ENCODE measurements around the gene NCL. TPM values are rescaled to one million over a fixed set of nuclear protein-coding genes. Genes with fewer than 3 reads are reported as not detected.

Gene NCL
- total RNA-seq, 2 donors from 2014 or later: 774 to 785 TPM

DNA sequence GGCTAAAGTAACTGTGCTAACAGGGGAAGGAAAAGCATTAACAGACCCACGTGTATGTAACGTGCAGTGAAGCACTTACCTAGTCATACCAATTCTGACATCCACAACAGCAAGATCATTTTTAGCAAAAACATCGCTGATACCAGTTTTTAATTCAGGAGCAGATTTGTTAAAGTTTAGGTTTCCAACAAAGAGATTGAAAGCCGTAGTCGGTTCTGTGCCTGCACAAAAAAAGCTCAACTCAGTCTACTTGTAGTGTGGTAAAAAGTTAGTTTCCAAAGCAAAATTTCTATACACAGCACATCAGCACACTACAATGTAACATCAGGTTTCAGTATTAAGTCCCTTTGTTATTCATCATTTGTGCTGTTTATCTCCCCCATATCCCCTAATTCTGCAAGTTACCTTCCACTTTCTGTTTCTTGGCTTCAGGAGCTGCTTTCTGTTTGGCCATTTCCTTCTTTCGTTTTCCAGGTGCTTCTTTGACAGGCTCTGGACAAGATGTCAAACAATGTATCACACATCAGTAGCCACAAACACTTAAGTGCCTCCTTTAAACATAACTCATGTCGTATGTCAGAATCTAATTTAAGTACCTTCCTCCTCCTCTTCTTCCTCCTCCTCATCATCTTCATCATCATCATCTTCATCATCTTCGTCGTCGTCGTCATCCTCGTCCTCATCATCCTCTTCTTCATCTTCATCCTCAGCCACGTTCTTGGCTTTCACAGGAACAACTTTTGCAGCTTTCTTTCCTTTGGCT, 4.0 kb downstream of the NCL start:
- Histone ChIP-seq H3K36me3 (ENCODE audit: control insufficient read depth, insufficient read depth, low read length) (peaks cover 83% of the 10 kb centered on the region), H3K4me3 (ENCODE audit: low read length) (no peak overlapping the region), H3K9ac (ENCODE audit: extremely low read depth, low read length, poor library complexity, severe bottlenecking) (no peak overlapping the region), H3K9me3 (ENCODE audit: control insufficient read depth, low read length) (no peaks in the 10 kb centered on the region), H3K27me3 (ENCODE audit: control insufficient read depth, insufficient read depth, low read length, poor library complexity, severe bottlenecking) (no peaks in the 10 kb centered on the region), H3K27ac (ENCODE audit: low read depth, low read length) (no peak overlapping the region), H3K4me1 (ENCODE audit: control insufficient read depth, insufficient read depth, low read length) (peaks cover 2% of the 10 kb centered on the region)
- TF ChIP-seq, protein P1, sequence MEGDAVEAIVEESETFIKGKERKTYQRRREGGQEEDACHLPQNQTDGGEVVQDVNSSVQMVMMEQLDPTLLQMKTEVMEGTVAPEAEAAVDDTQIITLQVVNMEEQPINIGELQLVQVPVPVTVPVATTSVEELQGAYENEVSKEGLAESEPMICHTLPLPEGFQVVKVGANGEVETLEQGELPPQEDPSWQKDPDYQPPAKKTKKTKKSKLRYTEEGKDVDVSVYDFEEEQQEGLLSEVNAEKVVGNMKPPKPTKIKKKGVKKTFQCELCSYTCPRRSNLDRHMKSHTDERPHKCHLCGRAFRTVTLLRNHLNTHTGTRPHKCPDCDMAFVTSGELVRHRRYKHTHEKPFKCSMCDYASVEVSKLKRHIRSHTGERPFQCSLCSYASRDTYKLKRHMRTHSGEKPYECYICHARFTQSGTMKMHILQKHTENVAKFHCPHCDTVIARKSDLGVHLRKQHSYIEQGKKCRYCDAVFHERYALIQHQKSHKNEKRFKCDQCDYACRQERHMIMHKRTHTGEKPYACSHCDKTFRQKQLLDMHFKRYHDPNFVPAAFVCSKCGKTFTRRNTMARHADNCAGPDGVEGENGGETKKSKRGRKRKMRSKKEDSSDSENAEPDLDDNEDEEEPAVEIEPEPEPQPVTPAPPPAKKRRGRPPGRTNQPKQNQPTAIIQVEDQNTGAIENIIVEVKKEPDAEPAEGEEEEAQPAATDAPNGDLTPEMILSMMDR (conservative IDR thresholded peaks at IDR 0.05): no peak
- peaks cover 78% of the 10 kb centered on the region for H3K36me3 Mint-ChIP-seq (ENCODE audit: low read depth)
- WGBS, 2 experiments (ENCODE audit: insufficient coverage in 1 of 2, insufficient read length in 1 of 2): 91 to 95% methylated on average over 10 to 13 of the region's 13 CpGs
- no peaks in the 10 kb centered on the region for H3K27me3 Mint-ChIP-seq (ENCODE audit: insufficient read depth)
- no peaks in the 10 kb centered on the region for H3K9me3 Mint-ChIP-seq
- DNase-seq: no peak
- H3K27ac Mint-ChIP-seq: no peak overlapping the region
- H3K4me3 Mint-ChIP-seq: peak overlapping the region; percentile 4
- peaks cover 26% of the 10 kb centered on the region for H3K4me1 Mint-ChIP-seq

DNA sequence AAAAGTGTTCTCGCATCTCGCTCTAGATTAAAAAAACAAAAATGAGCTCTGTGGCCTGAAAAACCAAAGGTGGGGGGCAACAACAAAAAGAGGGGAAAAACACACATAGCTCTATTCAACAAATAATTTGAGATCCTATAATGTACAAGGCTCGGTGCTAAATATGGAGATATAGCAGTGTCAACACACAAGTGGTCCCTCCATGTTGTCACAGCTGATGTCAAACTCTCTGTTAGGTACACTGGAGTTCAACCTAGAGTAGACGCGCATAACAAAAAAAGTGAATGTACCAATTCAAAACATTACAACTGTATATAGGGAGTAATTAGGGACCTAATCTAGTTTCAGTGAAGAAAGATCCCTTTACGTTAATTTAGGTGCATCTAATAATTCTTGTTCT, 5.9 kb downstream of the NCL start:
- Histone ChIP-seq H3K4me1 (ENCODE audit: control insufficient read depth, insufficient read depth, low read length) (peaks cover 7% of the 10 kb centered on the region), H3K9me3 (ENCODE audit: control insufficient read depth, low read length) (no peaks in the 10 kb centered on the region), H3K27ac (ENCODE audit: low read depth, low read length) (no peak overlapping the region), H3K9ac (ENCODE audit: extremely low read depth, low read length, poor library complexity, severe bottlenecking) (no peak overlapping the region), H3K36me3 (ENCODE audit: control insufficient read depth, insufficient read depth, low read length) (peaks cover 100% of the 10 kb centered on the region), H3K27me3 (ENCODE audit: control insufficient read depth, insufficient read depth, low read length, poor library complexity, severe bottlenecking) (no peaks in the 10 kb centered on the region), H3K4me3 (ENCODE audit: low read length) (no peak overlapping the region)
- no peaks in the 10 kb centered on the region for H3K27me3 Mint-ChIP-seq (ENCODE audit: insufficient read depth)
- WGBS, 2 experiments (ENCODE audit: insufficient coverage in 1 of 2, insufficient read length in 1 of 2): 91 to 97% methylated on average over 2 to 5 of the region's 6 CpGs
- H3K36me3 Mint-ChIP-seq (ENCODE audit: low read depth): peaks cover 87% of the 10 kb centered on the region
- no peak for DNase-seq
- peak overlapping the region; percentile 22 for H3K27ac Mint-ChIP-seq
- H3K4me1 Mint-ChIP-seq: peaks cover 33% of the 10 kb centered on the region
- no peaks in the 10 kb centered on the region for H3K9me3 Mint-ChIP-seq
- TF ChIP-seq, protein P1 (conservative IDR thresholded peaks at IDR 0.05): no peak
- no peak overlapping the region for H3K4me3 Mint-ChIP-seq

DNA sequence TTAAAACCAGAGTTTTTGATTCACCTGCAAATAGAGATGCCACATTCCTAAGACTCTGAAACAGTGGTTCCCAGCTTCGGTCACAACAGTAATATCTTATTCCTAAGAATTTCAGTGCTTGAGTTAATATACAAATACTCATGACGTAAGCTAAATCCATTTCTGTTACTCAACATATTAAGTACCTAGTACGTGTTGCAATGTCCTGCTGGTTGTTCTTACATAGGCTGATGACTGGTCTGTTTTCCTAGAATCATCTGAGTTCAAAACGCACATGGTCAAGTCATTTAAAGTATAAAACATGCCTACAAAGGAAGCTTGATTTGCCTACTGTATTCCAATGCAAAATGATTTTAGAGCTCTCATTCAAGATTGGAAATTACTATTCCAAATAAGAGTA, 7.2 kb downstream of the NCL start:
- Mint-ChIP-seq H3K4me3 (no peak overlapping the region), H3K9me3 (no peaks in the 10 kb centered on the region), H3K36me3 (ENCODE audit: low read depth) (peaks cover 74% of the 10 kb centered on the region), H3K4me1 (peaks cover 32% of the 10 kb centered on the region), H3K27ac (no peak overlapping the region), H3K27me3 (ENCODE audit: insufficient read depth) (no peaks in the 10 kb centered on the region)
- Histone ChIP-seq H3K27me3 (ENCODE audit: control insufficient read depth, insufficient read depth, low read length, poor library complexity, severe bottlenecking) (no peaks in the 10 kb centered on the region), H3K4me1 (ENCODE audit: control insufficient read depth, insufficient read depth, low read length) (peaks cover 9% of the 10 kb centered on the region), H3K4me3 (ENCODE audit: low read length) (no peak overlapping the region), H3K9ac (ENCODE audit: extremely low read depth, low read length, poor library complexity, severe bottlenecking) (no peak overlapping the region), H3K9me3 (ENCODE audit: control insufficient read depth, low read length) (no peaks in the 10 kb centered on the region), H3K27ac (ENCODE audit: low read depth, low read length) (no peak overlapping the region), H3K36me3 (ENCODE audit: control insufficient read depth, insufficient read depth, low read length) (peaks cover 100% of the 10 kb centered on the region)
- 98 to 100% methylated on average over 4 of the region's 4 CpGs for WGBS, 2 experiments (ENCODE audit: insufficient coverage in 1 of 2, insufficient read length in 1 of 2)
- no peak for DNase-seq
- TF ChIP-seq, protein P1 (conservative IDR thresholded peaks at IDR 0.05): no peak

Data from endodermal cell (in vitro differentiated cells).